SH-SY5Y (cell line): ENCODE results near the gene REST.

ENCODE experiments used
- GATA2 ChIP-seq: IDR thresholded peaks from 2 replicates; pipeline ENCODE4 v1.6.1; 2011; ENCODE audit warnings: mild to moderate bottlenecking, low read depth, low read length
- GATA3 ChIP-seq: IDR thresholded peaks from 2 replicates; pipeline ENCODE4 v1.6.1; 2011; ENCODE audit warnings: low read depth, mild to moderate bottlenecking, low read length, moderate library complexity

GRCh38 chr4:56941403-56941802 is 33.7 kb downstream of the REST start:
- TF ChIP-seq GATA2 (no peak), GATA3 (no peak)
